GM12878 (cell line): ENCODE measurements around the gene CHN2. TPM values are rescaled to one million over a fixed set of nuclear protein-coding genes. Genes with fewer than 3 reads are reported as not detected.

Experiments
- ATAC-seq: fragments of 200-7000 bp; cut with Tn5 transposase; 3 replicates; pipeline ENCODE4 v1.9.1; 2020; ENCODE audit warnings: mild to moderate bottlenecking, moderate library complexity
- BruUV-seq: library from RNA; stranded (reverse); fragments of 400-500 nt; replicated peaks from 2 replicates; lab custom pipeline; 2021; lab: Mats Ljungman, UMichigan
- CTCF ChIA-PET: fragments of 300-600 bp; sonication (Branson Sonifier 250); formaldehyde crosslinking; extraction: SDS; loops from one replicate; lab custom pipeline; 2021; ENCODE audit warnings: inconsistent platforms; lab: Yijun Ruan, JAX
- POLR2A ChIA-PET: fragments of 350-600 bp; formaldehyde crosslinking; extraction: SDS; loops from one replicate; lab custom pipeline; 2021; ENCODE audit warnings: inconsistent platforms; lab: Charles Lee
- RAD21 ChIA-PET: fragments of 300-600 bp; sonication (Branson Sonifier 250); formaldehyde crosslinking; loops from one replicate; lab custom pipeline; 2023; ENCODE audit warnings: antibody characterized with exemption; ENCODE audit not compliant: unreplicated experiment; lab: Charles Lee
- SMC1A ChIA-PET: fragments of 300-600 bp; sonication (Branson Sonifier 250); formaldehyde crosslinking; loops from one replicate; lab custom pipeline; 2023; ENCODE audit not compliant: unreplicated experiment, uncharacterized antibody; lab: Charles Lee
- DNase-seq: peaks from one replicate; pipeline ENCODE4 v3.0.0-alpha.2; 2011; ENCODE audit warnings: low read depth, low spot score
- FAIRE-seq: peaks from 3 replicates; lab custom pipeline; 2011; peaks lifted over from hg19 to GRCh38; lab: Jason Lieb, UNC
- H2AFZ ChIP-seq: 2 replicates; pipeline ENCODE4 v1.6.0; 2011; ENCODE audit warnings: low read depth, low read length, control low read depth; ENCODE audit not compliant: control insufficient read depth
- H3K27ac ChIP-seq: 2 replicates; pipeline ENCODE4 v1.5.1; 2011; ENCODE audit warnings: control low read depth; ENCODE audit not compliant: control insufficient read depth, insufficient read depth
- H3K27me3 ChIP-seq, 2 experiments: replicated peaks in 1 of 2; 2 replicates each; pipeline versions ENCODE4 v1.6.0 to v1.6.1; 2011; ENCODE audit warnings: low read length in 1 of 2; ENCODE audit not compliant: control insufficient read depth in 2 of 2, insufficient read depth in 2 of 2
- H3K36me3 ChIP-seq, 2 experiments: 2 replicates each; pipeline ENCODE4 v1.5.1; 2011; ENCODE audit warnings: low read length in 1 of 2; ENCODE audit not compliant: control insufficient read depth in 2 of 2, insufficient read depth in 2 of 2
- H3K4me1 ChIP-seq: 2 replicates; pipeline ENCODE4 v1.6.1; 2011; ENCODE audit warnings: mild to moderate bottlenecking, low read length, moderate library complexity, mixed read lengths; ENCODE audit not compliant: control insufficient read depth, insufficient read depth
- H3K4me2 ChIP-seq: 2 replicates; pipeline ENCODE4 v1.6.0; 2011; ENCODE audit warnings: control low read depth; ENCODE audit not compliant: control insufficient read depth, insufficient read depth
- H3K4me3 ChIP-seq: fragments of 200-600 bp; sonication (generic); 2 replicates; pipeline ENCODE4 v1.5.1; 2016
- H3K79me2 ChIP-seq: 2 replicates; pipeline ENCODE4 v1.6.0; 2011; ENCODE audit warnings: low read length; ENCODE audit not compliant: control insufficient read depth, insufficient read depth
- H3K9ac ChIP-seq: 2 replicates; pipeline ENCODE4 v1.8.0; 2011; ENCODE audit warnings: low read length, control low read depth, mixed read lengths; ENCODE audit not compliant: control insufficient read depth, insufficient read depth
- H3K9me3 ChIP-seq: replicated peaks from 3 replicates; pipeline ENCODE4 v1.5.1; 2011; ENCODE audit warnings: mild to moderate bottlenecking, low read length; ENCODE audit not compliant: control insufficient read depth, insufficient read depth
- H4K20me1 ChIP-seq: 2 replicates; pipeline ENCODE4 v1.6.0; 2011; ENCODE audit not compliant: control insufficient read depth, insufficient read depth
- ASH2L ChIP-seq: fragments of 300-600, 200-600 bp; sonication (generic); IDR thresholded peaks from 2 replicates; pipeline ENCODE4 v1.6.1; 2017; ENCODE audit warnings: low read depth, mild to moderate bottlenecking, borderline replicate concordance
- ATF3 ChIP-seq: IDR thresholded peaks from 2 replicates; pipeline ENCODE4 v1.6.1; 2011; ENCODE audit warnings: low read depth, mild to moderate bottlenecking, low read length, moderate library complexity, borderline replicate concordance; ENCODE audit errors: extremely low read depth
- CHD1 ChIP-seq: IDR thresholded peaks from 2 replicates; pipeline ENCODE4 v1.6.1; 2012; ENCODE audit warnings: low read depth, low read length, improper control_type of control experiment
- HCFC1 ChIP-seq: fragments of 150-350 bp; IDR thresholded peaks from 2 replicates; pipeline ENCODE4 v1.6.1; 2014; ENCODE audit warnings: low read length
- NFYB ChIP-seq: IDR thresholded peaks from 2 replicates; pipeline ENCODE4 v1.6.1; 2011; ENCODE audit warnings: low read depth, mild to moderate bottlenecking, low read length, improper control_type of control experiment, moderate library complexity; ENCODE audit not compliant: insufficient read depth
- POLR2AphosphoS5 ChIP-seq: IDR thresholded peaks from 2 replicates; pipeline ENCODE4 v1.6.1; 2011; ENCODE audit warnings: mild to moderate bottlenecking, low read length, inconsistent platforms
- RBBP5 ChIP-seq: fragments of 200-600 bp; sonication (generic); conservative IDR thresholded peaks from 2 replicates; pipeline ENCODE4 v1.6.1; 2016
- REST ChIP-seq: IDR thresholded peaks from 2 replicates; pipeline ENCODE4 v1.6.1; 2012; ENCODE audit warnings: mild to moderate bottlenecking, low read depth, low read length
- SMARCA5 ChIP-seq: fragments of 450-650 bp; IDR thresholded peaks from 2 replicates; pipeline ENCODE4 v1.6.1; 2017; ENCODE audit warnings: mild to moderate bottlenecking
- SREBF1 ChIP-seq: IDR thresholded peaks from 2 replicates; pipeline ENCODE4 v1.6.1; 2012; ENCODE audit warnings: mild to moderate bottlenecking, low read length
- SUZ12 ChIP-seq: fragments of 200-600 bp; sonication (generic); IDR thresholded peaks from one replicate; pipeline ENCODE4 v1.6.1; 2018; ENCODE audit warnings: antibody characterized with exemption, mild to moderate bottlenecking; ENCODE audit not compliant: unreplicated experiment
- WGBS: methylation state at CpG from one replicate; pipeline ENCODE4 v1.1.6; 2016; ENCODE audit warnings: low lambda C conversion rate; ENCODE audit not compliant: insufficient replicate concordance, insufficient coverage; ENCODE audit errors: missing lambda C conversion rate; 5-methylcytosine and 5-hydroxymethylcytosine counted together
- in situ Hi-C: fragments of 300-500 bp; cut with MboI; formaldehyde crosslinking; loops from 9 replicates; pipeline ENCODE4 v1.14.3; 2018; ENCODE audit warnings: mixed read lengths
- intact Hi-C: fragments of 100-400 bp; cut with micrococcal nuclease; formaldehyde crosslinking; loops from one replicate; pipeline ENCODE4 v1.14.2; 2022; ENCODE audit not compliant: unreplicated experiment
- polyA plus RNA-seq, 11 experiments: library from polyadenylated mRNA; depleted of rRNA in 4 of 11; unstranded in 6 of 11; stranded (reverse) in 5 of 11; fragments of >200 nt; fragmentation: Nextera tagmentation in 4 of 11; fragmentation: Illumina TruSeq in 1 of 11; extraction: Ambion mirVana in 4 of 11; extraction: Trizol in 1 of 11; gene quantifications; 1 replicate in 1 of 11; 2 replicates in 10 of 11; pipeline versions ENCODE4 v1.2.1 to v1.2.3, GENCODE V29; 2011 to 2016; ENCODE audit warnings: inconsistent platforms in 2 of 11, missing spikeins in 2 of 11, low read depth in 1 of 11
- total RNA-seq, 4 experiments: library from RNA; depleted of rRNA in 3 of 4; stranded (reverse); fragments of >200 nt in 3 of 4; fragmentation: Illumina TruSeq in 1 of 4; extraction: Trizol in 1 of 4; gene quantifications; 2 replicates each; pipeline versions ENCODE4 v1.2.1 to v1.2.3, GENCODE V29; 2013 to 2021
- TF ChIP-seq, protein P1 (sequence below): fragments of 450-650 bp; IDR thresholded peaks from 2 replicates; pipeline ENCODE4 v1.6.1; 2014; ENCODE audit warnings: mild to moderate bottlenecking
- TF ChIP-seq, protein P2 (sequence below), 3 experiments: IDR thresholded peaks in 2 of 3; conservative IDR thresholded peaks in 1 of 3; 2 replicates each; pipeline ENCODE4 v1.5.1; 2011; ENCODE audit warnings: low read depth in 3 of 3, low read length in 3 of 3, mild to moderate bottlenecking in 3 of 3, control low read depth in 2 of 3, moderate library complexity in 2 of 3, inconsistent platforms in 1 of 3, mixed read lengths in 1 of 3; ENCODE audit not compliant: control insufficient read depth in 2 of 3, insufficient read depth in 1 of 3; ENCODE audit errors: extremely low read depth in 1 of 3
- TF ChIP-seq, protein P3 (sequence below): IDR thresholded peaks from 2 replicates; pipeline ENCODE4 v1.6.1; 2012; ENCODE audit warnings: low read depth, low read length, improper control_type of control experiment

Gene CHN2
- total and polyA plus RNA-seq, 10 of the 15 experiments (the other 5 are each of a cell fraction or from before 2014, with no cell fraction given): 0.11 to 3.8 (median 0.37) TPM; not detected in 2

GRCh38 chr7:29162577-29162976 is 32.0 kb upstream of the CHN2 start:
- Histone ChIP-seq H3K9me3 (no peaks in the 10 kb centered on the region), H2AFZ (no peak overlapping the region), H3K4me2 (no peak overlapping the region), H3K9ac (no peak overlapping the region), H3K36me3 (no peaks in the 10 kb centered on the region), H3K79me2 (no peaks in the 10 kb centered on the region), H4K20me1 (no peaks in the 10 kb centered on the region), H3K4me1 (no peaks in the 10 kb centered on the region), H3K4me3 (no peak overlapping the region), H3K27me3 (no peaks in the 10 kb centered on the region; a peak in 1 of 4 replicates), H3K27ac (no peak overlapping the region)
- POLR2A ChIA-PET: no interaction called here
- CTCF ChIA-PET: no interaction called here
- no peak for FAIRE-seq
- RAD21 ChIA-PET: no interaction called here
- DNase-seq: no peak
- 11% methylated on average over 2 of the region's 6 CpGs for WGBS
- ATAC-seq: no peak
- SMC1A ChIA-PET: no interaction called here
- intact Hi-C loops (no loop called here), in situ Hi-C loops (no loop called here)
- no TSS peak for BruUV-seq
- TF ChIP-seq, protein P1, sequence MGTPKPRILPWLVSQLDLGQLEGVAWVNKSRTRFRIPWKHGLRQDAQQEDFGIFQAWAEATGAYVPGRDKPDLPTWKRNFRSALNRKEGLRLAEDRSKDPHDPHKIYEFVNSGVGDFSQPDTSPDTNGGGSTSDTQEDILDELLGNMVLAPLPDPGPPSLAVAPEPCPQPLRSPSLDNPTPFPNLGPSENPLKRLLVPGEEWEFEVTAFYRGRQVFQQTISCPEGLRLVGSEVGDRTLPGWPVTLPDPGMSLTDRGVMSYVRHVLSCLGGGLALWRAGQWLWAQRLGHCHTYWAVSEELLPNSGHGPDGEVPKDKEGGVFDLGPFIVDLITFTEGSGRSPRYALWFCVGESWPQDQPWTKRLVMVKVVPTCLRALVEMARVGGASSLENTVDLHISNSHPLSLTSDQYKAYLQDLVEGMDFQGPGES: no peak
- no peak for TF ChIP-seq HCFC1
- TF ChIP-seq REST: no peak
- no peak for TF ChIP-seq SREBF1
- TF ChIP-seq ATF3: no peak
- TF ChIP-seq NFYB: no peak
- TF ChIP-seq RBBP5: no peak
- TF ChIP-seq, protein P2, sequence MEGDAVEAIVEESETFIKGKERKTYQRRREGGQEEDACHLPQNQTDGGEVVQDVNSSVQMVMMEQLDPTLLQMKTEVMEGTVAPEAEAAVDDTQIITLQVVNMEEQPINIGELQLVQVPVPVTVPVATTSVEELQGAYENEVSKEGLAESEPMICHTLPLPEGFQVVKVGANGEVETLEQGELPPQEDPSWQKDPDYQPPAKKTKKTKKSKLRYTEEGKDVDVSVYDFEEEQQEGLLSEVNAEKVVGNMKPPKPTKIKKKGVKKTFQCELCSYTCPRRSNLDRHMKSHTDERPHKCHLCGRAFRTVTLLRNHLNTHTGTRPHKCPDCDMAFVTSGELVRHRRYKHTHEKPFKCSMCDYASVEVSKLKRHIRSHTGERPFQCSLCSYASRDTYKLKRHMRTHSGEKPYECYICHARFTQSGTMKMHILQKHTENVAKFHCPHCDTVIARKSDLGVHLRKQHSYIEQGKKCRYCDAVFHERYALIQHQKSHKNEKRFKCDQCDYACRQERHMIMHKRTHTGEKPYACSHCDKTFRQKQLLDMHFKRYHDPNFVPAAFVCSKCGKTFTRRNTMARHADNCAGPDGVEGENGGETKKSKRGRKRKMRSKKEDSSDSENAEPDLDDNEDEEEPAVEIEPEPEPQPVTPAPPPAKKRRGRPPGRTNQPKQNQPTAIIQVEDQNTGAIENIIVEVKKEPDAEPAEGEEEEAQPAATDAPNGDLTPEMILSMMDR (IDR thresholded peaks at IDR 0.05 in 2 of 3, conservative IDR thresholded peaks at IDR 0.05 in 1 of 3; ENCODE audit: control insufficient read depth in 2 of 3, extremely low read depth in 1 of 3, insufficient read depth in 1 of 3, low read depth in 3 of 3, low read length in 3 of 3): no peak
- TF ChIP-seq SUZ12: no peak
- no peak for TF ChIP-seq SMARCA5
- TF ChIP-seq, protein P3, sequence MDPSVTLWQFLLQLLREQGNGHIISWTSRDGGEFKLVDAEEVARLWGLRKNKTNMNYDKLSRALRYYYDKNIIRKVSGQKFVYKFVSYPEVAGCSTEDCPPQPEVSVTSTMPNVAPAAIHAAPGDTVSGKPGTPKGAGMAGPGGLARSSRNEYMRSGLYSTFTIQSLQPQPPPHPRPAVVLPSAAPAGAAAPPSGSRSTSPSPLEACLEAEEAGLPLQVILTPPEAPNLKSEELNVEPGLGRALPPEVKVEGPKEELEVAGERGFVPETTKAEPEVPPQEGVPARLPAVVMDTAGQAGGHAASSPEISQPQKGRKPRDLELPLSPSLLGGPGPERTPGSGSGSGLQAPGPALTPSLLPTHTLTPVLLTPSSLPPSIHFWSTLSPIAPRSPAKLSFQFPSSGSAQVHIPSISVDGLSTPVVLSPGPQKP: no peak
- no peak for TF ChIP-seq POLR2AphosphoS5
- no peak for TF ChIP-seq ASH2L
- TF ChIP-seq CHD1: no peak
